COLO668 (cell line): ENCODE data around the gene MEDAG.
"Not testable (repeated sequence)": the region's sequence is repeated elsewhere in the genome, so short reads cannot be mapped to it uniquely, and the experiment has no call there.

Experiments
- DNase-seq: peaks from one replicate; lab custom pipeline; 2025; ENCODE audit not compliant: unreplicated experiment; lab: John Stamatoyannopoulos, UW

Gene MEDAG

DNA sequence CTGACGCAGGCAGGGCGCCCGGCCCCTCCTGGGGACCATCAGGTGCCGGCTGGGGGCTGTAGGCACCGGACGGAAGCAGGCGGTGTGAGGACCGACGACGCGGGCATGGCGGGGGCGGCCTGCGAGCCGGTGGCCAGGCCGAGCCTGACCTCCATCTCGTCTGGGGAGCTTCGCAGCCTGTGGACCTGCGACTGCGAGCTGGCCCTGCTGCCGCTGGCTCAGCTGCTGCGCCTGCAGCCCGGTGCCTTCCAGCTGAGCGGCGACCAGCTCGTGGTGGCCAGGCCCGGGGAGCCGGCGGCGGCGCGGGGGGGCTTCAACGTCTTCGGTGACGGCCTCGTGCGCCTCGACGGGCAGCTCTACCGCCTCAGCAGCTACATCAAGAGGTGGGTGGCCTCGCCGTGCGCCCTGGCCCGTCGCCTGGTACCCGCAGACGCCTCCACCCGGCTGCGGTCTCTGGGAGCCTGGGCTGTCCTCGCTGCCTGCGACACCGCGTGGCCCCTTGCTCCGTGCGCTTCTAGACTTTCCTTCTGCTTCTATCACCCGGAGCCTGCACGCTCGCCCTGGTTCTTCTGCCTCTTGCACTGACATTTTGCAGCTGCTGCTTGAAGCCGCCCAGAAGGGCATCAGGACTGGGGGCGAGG is 460 bp downstream of the MEDAG start:
- no peak for DNase-seq

DNA sequence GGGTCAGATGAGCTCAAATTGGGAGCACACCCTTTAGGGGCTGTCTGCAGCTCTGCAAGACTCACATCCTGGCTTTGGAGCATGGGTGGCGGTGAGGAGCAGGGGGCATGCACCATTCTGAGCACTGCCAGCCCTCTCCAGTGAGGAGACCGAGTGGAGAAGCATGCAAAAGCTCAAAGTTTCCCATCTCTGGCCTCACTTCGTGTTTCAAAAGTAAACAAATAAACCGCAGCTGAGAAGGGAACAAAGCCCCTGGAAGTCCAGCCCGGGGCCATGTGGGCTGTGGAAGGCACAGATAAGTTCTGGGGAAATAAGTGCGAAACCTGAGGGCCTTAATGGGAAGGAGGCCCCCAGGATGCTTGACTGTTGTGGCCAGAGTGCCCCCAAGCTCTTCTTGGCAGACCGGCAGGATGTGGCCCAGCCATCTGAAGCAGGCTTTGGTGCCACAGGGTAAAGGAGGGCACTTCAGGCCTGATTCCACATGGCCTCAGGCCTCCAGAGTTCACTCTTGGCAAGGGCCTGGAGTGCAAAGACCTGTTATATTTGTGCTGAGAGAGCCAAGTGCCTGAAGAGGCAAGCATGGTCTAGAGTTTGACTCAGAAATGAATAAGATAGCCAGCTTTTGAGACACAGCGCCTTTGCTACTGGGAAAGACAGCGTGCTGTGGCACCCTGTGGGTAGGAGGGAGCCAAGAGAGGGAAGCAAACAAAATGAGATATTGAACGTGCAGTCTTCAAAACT is 1.2 kb downstream of the MEDAG start:
- no peak for DNase-seq

DNA sequence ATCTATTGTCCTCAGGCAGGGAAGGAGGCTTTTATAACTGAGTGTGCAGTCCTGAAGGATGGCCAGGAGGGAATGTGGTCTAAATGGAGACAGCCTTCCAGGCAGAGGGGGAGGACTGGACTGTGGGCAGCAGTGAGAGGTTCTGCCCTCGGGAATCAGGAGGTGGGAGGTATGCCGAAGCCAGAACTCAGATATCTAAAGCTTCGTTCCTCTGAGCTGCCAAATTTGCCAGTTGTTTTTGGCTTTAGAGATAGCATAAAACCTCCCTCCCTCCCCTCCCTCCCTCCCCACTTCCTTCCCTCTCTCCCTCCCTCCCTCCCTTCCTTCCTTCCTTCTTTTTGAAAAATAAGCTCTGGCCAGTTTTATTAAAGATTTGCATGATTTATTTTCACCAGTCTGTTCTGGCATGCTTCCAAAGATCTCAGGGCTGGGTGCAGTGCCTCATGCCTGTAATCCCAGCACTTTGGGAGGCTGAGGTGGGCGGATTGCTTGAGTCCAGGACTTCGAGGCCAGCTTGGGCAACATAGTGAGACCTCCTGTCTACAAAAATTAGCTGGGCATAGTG is 2.4 kb downstream of the MEDAG start:
- no peak for DNase-seq

DNA sequence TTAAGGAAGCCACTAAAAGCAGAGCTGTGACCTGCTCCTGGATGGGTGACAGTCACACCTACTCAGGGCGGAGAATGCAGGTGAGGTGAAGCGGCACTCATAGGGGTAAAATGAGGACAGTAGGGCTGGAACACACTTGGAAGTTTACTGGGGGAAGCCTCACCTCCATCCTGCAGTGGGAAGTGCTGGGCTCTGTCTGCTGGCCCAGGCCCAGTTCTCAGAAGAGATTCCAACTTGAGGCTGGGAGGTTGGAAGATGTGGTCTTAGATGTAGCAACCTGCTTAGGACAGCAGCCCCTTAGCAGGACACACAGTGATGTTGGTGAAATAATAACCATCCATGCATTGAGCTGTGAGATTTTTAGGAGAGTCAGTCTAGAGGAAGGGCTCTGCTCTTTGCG is 4.6 kb downstream of the MEDAG start:
- DNase-seq: no peak

DNA sequence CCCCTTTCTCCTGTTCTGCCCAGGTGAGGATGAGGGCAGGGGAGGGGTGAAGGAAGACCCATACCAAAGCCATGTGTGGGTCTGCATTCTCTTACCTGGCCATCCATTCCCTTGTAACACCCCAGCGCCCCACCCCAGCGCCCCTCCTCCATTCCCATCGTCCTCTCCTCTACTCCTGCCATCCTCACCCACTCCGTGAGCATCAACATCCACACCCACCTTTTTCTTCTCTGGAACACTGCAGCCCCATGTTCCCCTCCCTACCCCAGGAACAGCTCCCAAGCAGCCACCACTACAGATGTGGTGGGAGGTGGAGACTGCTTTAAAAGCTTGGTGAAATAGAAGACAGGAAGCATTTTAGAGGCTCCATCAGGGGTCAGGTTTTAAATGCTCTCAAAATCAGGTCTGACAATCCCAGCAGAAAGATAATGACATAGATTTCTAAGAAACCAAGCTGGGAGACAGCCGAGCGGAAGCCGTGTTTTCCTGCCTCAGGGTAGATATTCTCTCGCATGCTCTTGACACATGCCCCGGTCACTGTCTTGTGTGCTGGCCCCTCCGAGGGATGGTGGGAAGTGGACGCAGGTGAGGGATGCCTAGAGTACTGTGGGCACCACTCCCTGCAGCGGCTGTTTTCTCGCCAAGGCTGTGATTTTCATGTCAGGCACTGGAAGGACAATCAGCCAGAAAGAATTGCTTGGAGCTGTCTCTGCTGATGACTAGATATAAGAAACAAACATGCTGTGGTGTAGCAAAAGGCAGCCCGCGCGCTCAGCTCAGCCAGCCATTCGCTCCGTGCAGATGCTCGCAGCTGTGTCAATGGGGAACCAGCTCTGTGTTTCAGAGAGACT is 9.8 kb downstream of the MEDAG start:
- DNase-seq: no peak

DNA sequence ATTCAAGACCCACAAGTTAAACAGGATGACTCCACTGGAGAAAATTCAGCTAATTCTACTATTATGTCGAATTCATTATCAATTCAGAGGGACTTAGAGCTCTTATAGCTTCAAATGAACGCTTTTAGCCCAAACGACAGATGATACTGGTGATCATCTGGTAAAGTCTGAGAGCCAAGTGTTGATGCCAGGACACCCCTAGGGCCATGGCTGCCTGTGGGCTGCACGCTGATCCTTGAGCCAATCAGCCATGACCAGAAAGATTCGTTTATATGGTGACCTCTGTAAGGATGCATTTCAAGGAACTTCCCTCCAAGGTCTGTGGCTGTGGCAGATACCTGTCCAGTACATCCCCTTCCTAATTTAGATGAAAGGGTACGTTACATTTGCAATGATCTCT is 10.9 kb downstream of the MEDAG start:
- DNase-seq: no peak

DNA sequence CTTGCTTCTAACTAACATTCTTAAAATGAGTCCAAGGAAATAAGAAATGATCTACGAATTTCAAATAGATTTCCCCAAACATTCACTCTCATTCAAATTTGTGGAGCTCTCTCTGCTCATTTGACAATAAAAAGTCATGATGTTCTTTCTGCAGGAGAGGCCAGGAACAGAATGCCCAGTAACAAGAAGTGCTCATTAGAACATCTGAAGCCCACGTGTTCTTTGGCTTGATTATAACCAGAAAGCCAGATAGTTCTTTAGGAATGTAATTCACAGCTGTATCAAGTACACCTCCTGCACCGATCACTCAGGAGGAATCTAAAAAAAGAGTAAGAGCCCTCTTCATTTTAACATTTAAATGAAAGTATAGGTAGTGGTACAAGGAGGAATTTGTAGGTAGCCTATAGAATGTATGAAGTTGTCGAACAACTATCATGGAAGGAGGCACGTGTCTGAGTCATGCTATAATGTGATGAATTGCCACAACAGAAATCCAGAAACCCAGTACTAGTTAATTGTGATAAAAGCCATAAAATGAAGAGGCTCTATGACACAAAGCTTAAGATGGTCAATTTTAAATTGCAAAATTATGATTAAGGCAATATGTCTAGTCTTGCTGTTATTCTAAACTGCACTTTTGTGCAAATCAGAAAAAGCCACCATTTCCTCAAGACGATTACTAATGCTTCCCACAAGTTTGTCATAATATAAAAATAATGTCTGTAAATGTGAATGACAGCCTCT is 12.8 kb downstream of the MEDAG start:
- DNase-seq: no peak

DNA sequence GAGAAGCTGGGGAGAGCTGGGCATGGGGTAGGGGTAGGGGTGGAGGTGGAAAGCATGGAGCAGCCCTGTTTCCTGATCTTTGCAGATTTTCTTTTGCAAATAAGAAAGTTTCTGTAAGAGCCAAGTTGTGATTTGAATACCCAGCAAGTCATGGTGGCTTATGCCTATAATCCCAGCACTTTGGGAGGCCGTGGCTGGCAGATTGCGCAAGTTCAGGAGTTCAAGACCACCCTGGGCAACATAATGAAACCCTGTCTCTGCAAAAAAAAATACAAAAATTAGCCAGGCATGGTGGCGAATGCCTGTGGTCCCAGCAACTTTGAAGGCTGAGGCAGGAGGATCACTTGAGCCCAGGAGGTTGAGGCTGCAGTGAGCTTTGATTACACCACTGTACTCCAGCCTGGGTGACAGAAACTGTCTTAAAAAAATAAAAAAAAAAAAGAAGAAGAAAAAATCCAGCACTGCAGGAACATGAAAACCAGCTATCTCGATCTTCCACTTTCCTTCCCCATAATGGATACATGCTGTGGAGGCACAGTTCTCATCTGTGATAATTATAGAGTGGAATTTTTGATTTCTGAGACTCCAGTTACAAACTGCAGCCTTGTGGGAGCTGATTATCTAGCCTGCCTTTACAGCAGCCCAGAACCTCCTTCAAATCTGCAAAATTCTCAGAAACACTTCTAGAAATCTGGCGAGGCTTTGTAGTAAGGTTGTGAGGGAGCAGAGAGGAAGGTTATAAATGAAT is 14.3 kb downstream of the MEDAG start:
- DNase-seq: no peak

DNA sequence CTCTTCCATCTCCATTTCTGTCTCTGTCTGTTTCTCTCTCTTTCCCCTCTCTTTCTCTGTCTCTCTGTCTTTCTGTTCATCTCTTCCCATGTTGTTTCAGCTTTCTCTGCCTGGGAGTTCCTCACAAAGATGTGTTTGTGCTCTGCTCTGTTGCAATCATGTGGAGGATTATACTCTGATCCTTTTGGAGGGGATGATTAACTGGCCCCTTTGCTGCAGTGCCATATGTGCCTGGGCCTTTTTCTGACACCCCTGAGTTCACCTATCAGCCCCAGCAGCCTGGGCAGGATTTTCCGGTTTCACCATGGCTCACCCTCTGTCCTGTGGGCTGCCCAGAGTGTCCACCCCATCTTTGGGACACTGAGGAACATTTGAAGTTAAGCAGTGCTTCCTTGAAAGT is 17.3 kb downstream of the MEDAG start:
- no peak for DNase-seq

DNA sequence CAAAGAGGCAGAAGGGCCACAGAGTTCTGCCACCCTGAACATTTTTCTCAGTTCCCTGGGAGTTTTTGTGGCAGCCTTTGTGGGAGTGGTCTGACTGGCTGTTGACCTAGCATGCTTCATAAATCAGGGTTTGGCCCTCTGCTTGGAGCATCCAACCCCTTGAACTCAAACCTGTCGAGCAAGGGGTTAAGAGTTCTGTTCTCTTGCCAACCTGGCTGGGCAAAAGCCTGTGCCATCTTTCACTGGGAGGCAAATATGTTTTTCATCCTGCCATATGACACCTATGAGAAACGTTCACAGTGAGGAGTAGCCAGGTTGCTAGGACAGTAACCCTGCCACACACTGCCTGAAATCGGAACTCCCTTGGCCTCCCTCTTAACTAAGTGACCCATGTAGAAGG is 18.6 kb downstream of the MEDAG start:
- DNase-seq: no peak

DNA sequence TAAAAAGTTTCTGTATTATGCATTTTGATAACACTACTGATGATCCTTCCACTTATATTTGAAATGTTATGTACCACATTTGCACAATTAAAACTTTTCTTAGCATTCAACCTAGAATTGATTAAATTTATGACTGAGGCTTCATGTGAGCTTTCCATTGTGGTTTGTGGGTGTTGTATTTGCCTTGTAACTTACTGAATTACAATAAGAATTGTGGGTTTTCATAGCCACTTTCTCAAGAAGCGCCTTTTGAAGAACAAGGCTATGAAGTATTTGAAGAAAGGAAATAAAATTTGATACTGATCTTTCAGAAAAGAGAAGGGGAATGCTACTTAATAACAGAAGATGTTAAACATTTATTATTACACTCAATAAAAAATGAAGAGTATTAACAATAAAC is 19.4 kb downstream of the MEDAG start:
- no peak for DNase-seq

DNA sequence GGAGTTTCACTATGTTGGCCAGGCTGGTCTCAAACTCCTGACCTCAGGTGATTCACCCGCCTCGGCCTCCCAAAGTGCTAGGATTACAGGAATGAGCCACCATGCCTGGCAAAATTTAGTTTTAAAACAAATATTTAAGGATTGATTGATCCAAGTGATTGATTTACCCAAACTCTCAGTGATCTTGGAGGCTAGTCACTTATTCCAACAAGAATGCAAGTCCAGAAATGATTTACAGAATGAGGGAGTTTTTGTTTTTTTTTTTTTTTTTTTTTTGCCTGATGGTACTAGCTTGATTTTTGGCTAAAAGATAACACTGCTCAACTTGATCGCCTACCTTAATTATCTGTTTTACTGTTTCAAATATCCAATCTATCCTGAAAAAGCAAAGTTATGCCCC is 20.7 kb downstream of the MEDAG start:
- no peak for DNase-seq

DNA sequence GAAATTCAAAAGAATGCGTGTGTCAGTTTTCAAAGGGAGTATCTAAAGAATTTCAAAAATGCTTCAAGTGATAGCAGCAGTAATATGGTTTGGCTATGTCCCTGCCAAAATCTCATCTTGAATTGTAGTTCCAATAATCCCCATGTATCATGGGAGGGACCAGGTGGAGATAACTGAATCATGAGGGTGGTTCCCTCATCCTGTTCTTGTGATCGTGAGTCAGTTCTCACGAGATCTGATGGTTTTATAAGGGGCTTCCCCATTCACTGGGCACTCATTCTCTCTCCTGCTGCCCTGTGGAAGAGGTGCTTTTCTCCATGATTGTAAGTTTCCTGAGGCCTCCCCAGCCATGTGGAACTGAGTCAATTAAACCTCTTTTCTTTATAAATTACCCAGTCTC is 21.1 kb downstream of the MEDAG start:
- not testable (repeated sequence) for DNase-seq

DNA sequence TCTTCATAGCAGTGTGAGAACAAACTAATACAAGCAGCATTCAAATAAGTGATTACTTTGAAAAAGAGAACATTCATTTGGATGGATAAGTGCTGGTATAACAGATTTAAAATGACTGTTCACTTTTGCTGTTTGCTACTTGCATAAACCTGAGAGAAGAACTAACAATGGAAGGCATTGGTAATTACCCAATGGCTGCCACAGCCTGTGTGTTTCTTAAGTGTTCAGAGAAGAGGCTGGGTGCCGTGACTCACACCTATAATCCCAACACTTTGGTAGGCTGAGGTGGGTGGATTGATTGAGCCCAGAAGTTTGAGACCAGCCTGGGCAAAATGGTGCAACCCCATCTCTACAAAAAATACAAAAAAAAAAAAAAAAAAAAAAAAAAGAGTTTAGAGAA is 21.5 kb downstream of the MEDAG start:
- DNase-seq: no peak

DNA sequence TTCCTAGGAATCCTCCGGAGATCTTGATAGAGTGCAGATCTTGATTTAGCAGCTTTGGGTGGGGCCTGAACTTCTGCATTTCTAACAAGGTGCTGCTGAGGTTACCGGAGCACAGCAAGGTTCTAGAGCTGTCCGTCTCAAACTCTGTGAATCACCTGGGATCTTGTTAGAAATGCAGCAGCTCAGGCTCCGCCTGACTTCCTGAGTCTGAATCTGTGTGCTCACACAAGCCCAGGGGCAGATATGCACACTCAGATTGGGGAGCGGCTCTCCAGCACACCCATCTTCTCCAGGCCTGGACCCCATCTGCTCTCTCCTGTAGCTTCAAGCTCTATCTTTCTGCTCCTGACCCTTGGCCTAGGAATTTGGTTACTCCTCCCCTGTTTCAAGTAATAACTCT is 22.9 kb downstream of the MEDAG start:
- no peak for DNase-seq

DNA sequence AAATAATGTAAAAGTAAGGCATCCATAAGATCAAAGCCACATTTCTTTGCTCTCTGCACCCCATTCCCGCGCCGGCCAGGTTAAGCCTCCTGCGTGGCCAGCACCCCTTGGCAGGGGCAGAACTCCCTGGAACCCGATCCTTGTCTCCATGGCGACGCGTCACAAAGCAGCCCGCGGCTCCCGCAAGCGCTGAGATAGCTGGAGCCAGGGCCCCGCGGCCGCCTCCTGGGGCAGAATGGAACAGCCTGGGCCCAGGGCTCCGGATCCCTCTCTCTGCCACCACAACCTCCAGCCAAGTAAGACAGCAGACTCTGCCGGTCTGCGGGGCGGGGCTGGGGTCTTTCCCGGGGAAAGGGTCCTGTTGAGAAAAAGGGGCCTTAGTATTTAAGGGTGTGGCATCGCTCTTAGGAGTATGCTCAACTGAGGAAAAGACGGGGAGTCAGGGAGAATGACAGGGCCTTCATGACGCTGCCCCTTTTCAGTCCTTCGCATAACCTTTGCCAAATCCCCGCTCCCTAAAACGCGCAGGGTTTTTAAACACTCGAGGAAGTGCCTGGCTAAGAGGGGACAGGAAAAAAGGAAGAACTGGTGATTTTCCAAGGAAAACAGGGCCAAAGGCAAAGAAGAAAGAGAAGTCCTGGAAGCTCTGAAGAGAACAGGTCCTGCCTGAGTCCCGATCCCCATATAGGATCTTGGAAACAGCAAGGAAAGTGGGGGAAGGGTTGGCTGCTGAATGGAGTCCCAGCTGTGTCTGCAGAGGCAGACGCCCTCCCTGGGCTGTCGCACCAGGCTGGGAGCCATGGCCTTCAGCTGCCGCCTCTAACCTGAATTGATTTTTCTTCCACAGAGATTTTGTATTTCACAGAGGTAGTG is 26.6 kb downstream of the MEDAG start, which contains the start of gene TEX26:
Gene TEX26, plus strand, starts transcription at position 176 of the 873 bp plus-strand sequence. Its CDS starts 60 bp downstream, at position 236.
- DNase-seq: peak; percentile 29

DNA sequence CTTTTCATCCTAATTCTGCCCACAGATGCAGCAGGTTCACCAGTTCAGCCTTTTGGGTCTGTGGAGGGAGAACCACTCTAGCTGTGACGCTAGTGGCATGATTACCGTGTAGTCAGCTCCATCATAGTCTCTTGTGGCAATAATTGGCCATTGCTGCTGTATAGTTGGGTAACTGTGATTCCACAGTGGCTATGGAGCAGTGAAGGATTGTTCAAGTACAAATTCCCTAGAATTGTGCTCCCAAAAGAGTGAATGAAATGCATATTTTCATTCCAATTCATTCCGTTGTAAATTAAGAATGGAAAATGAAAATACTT is 27.2 kb downstream of the MEDAG start:
- no peak for DNase-seq

DNA sequence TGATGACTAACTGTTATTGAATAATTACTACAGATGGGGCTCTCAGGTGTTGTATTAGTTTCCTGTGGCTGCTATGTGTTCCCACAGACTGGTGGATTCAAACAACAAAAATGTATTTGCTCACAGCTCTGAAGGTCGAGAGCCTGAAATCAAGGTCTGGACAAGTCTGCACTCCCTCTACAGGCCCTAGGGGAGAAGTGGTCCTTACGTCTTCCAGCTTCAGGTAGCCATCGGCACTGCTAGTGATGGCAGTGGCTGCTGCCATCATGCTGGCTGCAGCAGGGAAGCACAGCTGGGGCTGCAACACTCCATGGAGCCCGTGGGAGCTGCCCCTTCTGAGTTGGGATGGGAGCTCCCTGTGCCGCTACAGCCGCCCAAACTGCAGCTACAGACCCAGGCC is 28.3 kb downstream of the MEDAG start:
- no peak for DNase-seq

DNA sequence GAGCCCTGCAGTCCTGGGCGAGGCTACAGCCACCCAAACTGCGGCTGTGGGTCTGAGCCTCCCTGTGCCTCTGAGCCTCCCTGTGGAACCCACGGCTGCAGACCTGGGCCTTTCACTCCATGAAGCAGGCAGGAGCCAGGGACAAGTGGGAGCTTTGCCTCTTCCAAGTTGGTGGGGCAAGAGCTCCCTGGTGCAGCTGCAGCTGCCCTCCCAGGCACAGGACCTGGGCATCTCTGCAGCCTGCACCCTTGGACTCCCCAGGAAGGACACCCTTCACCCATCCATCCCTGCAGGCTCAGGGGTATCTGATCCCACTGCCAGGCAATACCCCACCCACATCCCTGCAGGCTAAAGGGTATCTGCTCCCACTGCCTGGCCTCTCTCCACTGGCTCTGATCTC is 28.7 kb downstream of the MEDAG start:
- no peak for DNase-seq
